ACC112 (cell line): Measurements from ENCODE around the gene SH2D3A.
A peak's percentile ranks its signal among the peaks of the same experiment; 100 is the strongest.
"Not testable (repeated sequence)": the region's sequence is repeated elsewhere in the genome, so short reads cannot be mapped to it uniquely, and the experiment has no call there.

Experiments
- H2AFZ ChIP-seq: fragments of 200-600 bp; sonication (generic); one replicate; pipeline ENCODE4 v1.6.0; 2017; ENCODE audit warnings: antibody characterized with exemption, low read length; ENCODE audit not compliant: unreplicated experiment
- H3K27ac ChIP-seq: fragments of 200-600 bp; sonication (generic); 2 replicates; pipeline ENCODE4 v1.5.1; 2014; ENCODE audit warnings: low read depth, mild to moderate bottlenecking, antibody characterized with exemption, low read length, moderate library complexity
- H3K27me3 ChIP-seq: fragments of 200-600 bp; sonication (generic); 2 replicates; pipeline ENCODE4 v1.6.1; 2014; ENCODE audit warnings: mild to moderate bottlenecking, antibody characterized with exemption, low read length, moderate library complexity, mixed read lengths; ENCODE audit not compliant: insufficient read depth
- H3K36me3 ChIP-seq: fragments of 200-600 bp; sonication (generic); 2 replicates; pipeline ENCODE4 v1.6.1; 2016; ENCODE audit warnings: mild to moderate bottlenecking, antibody characterized with exemption, low read length, moderate library complexity, mixed read lengths; ENCODE audit not compliant: insufficient read depth
- H3K4me1 ChIP-seq: fragments of 200-600 bp; sonication (generic); one replicate; pipeline ENCODE4 v1.6.1; 2016; ENCODE audit warnings: low read length, mixed read lengths; ENCODE audit not compliant: insufficient read depth, unreplicated experiment, control insufficient read depth
- H3K4me3 ChIP-seq: fragments of 200-600 bp; sonication (generic); 2 replicates; pipeline ENCODE4 v1.5.1; 2014; ENCODE audit warnings: mild to moderate bottlenecking, low read depth, low read length
- H3K79me2 ChIP-seq: fragments of 200-600 bp; sonication (generic); one replicate; pipeline ENCODE4 v1.6.0; 2016; ENCODE audit warnings: low read length; ENCODE audit not compliant: control insufficient read depth, unreplicated experiment, insufficient read depth

The SH2D3A gene

GRCh38 chr19:6760606-6761005 lies 6.6 kb downstream of the SH2D3A start:
- H3K27ac ChIP-seq, result no peak overlapping the region
- H3K4me1 ChIP-seq, result no peaks in the 10 kb centered on the region
- H3K27me3 ChIP-seq, result no peaks in the 10 kb centered on the region
- no peaks in the 10 kb centered on the region for H3K79me2 ChIP-seq
- H3K4me3 ChIP-seq, result no peak overlapping the region
- H2AFZ ChIP-seq, result no peak overlapping the region
- no peaks in the 10 kb centered on the region for H3K36me3 ChIP-seq

- no peaks in the 10 kb centered on the region for H3K27me3 ChIP-seq
- H2AFZ ChIP-seq, result no peak overlapping the region
- H3K4me3 ChIP-seq, result no peak overlapping the region
- no peaks in the 10 kb centered on the region for H3K4me1 ChIP-seq
- no peaks in the 10 kb centered on the region for H3K36me3 ChIP-seq
- H3K79me2 ChIP-seq, result no peaks in the 10 kb centered on the region
- no peak overlapping the region for H3K27ac ChIP-seq
Measured at GRCh38 chr19:6754653-6755463, 12.4 kb downstream of the SH2D3A start.

DNA sequence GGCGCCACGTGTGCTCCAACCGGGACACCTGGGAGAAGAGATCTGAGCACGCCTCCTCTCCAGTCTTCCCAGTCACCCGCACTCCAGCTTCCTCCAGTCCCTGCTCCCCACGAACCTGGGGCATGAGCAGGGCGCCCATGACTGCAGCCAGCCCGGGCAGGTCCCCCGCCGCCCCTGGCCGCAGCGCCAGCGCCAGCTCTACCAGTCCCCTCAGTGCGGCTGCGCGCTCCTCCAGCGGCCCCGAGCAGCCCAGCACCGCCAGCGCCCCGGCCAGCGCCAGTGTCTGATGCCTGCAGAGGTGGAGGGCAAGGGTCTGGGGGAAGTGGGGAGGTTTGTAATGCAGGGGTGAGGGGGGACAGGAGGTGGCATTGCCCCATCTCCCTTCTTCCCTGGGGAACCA lies 13.1 kb downstream of the SH2D3A start:
- no peak overlapping the region for H3K27ac ChIP-seq
- peaks cover 3% of the 10 kb centered on the region; the same call in 1 of the 2 replicates for H3K36me3 ChIP-seq
- no peak overlapping the region for H3K4me3 ChIP-seq

GRCh38 chr19:6753178-6754031 lies 13.8 kb downstream of the SH2D3A start:
- no peaks in the 10 kb centered on the region for H3K27me3 ChIP-seq
- H2AFZ ChIP-seq, result no peak overlapping the region
- peaks cover 4% of the 10 kb centered on the region; the same call in 1 of the 2 replicates for H3K36me3 ChIP-seq
- H3K4me1 ChIP-seq, result no peaks in the 10 kb centered on the region
- H3K79me2 ChIP-seq, result no peaks in the 10 kb centered on the region
- H3K4me3 ChIP-seq, result 0 out of 2 replicates have a peak overlapping the region, but pooled peaks have one; percentile 34
- no peak overlapping the region for H3K27ac ChIP-seq

More for the DNA sequence above, 13.1 kb downstream of the SH2D3A start:
- Histone ChIP-seq H3K4me1 (no peaks in the 10 kb centered on the region), H2AFZ (no peak overlapping the region), H3K79me2 (no peaks in the 10 kb centered on the region), H3K27me3 (no peaks in the 10 kb centered on the region)

DNA sequence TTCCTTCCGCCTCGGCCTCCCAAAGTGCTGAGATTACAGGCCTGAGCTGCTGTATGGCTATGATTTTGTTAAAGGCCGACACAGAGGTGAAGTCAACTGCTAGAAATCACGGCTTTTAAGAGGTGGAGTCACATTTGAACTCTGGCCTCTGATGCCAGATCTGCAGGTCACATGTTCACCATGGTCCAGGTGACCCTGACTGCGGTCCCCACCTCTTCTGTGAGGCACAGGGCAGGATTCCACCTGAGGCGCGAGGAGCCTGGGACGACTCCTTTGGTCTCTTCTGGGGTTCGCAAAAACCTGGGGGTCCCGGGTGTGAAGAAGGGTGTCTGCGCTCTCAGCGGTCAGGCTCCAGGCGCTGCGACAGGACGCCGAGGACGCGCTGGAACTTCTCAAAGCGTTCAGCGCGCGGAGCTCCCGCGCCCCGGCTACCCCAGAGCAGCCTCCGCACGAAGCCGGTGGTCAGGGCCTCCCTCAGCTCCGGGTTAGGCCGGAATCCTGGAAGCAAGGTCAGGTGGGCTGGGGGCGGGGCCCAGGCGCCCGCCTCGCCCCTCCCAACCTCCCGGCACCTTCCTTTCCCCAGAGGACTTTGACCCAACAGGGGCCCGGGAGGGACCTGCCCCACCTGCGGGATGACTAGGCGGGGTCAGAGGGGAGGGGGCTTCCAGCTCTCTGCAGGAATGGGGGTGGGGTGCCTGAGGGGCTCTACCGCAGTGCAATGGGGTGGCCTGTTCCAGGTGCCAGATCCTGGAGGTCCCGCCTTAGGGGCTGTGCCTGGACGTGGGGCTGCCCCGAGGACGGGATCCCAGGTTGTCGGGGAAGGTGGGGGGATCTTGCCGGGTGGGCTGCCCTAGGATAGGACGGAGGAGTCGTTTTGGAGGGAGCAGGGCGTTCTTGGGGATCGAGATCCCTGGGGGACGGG lies 14.7 kb downstream of the SH2D3A start:
- peaks cover 9% of the 10 kb centered on the region for H3K36me3 ChIP-seq
- H2AFZ ChIP-seq, result no peak overlapping the region
- no peak overlapping the region for H3K27ac ChIP-seq
- H3K4me1 ChIP-seq, result no peaks in the 10 kb centered on the region
- no peaks in the 10 kb centered on the region for H3K79me2 ChIP-seq
- H3K4me3 ChIP-seq, result no peak overlapping the region
- H3K27me3 ChIP-seq, result no peaks in the 10 kb centered on the region

GRCh38 chr19:6751189-6751588 lies 16.0 kb downstream of the SH2D3A start:
- H3K4me1 ChIP-seq, result no peaks in the 10 kb centered on the region
- H3K27ac ChIP-seq, result no peak overlapping the region
- H3K79me2 ChIP-seq, result peaks cover 2% of the 10 kb centered on the region
- no peak overlapping the region for H3K4me3 ChIP-seq
- H2AFZ ChIP-seq, result no peak overlapping the region
- peaks cover 20% of the 10 kb centered on the region for H3K36me3 ChIP-seq
- no peaks in the 10 kb centered on the region for H3K27me3 ChIP-seq

DNA sequence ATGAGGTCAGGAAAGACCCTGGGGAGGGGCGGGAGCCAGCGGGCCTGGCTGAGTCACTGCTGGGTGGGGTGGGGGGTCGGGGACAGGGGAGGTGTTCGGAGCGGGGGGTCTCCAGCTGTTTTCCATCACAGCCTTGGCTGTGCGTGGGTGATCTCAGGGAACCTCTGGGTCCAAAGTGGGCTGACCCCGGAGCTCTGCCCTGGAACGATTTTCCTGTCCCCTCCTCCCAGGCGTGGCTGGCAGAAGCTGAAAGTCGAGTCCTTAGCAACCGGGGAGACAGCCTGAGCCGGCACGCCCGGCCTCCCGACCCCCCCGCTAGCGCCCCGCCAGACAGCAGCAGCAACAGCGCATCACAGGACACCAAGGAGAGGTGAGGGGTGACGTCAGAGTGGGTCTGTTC lies 17.2 kb downstream of the SH2D3A start:
- H3K27me3 ChIP-seq, result no peaks in the 10 kb centered on the region
- H3K4me1 ChIP-seq, result peaks cover 7% of the 10 kb centered on the region
- H3K36me3 ChIP-seq, result peaks cover 27% of the 10 kb centered on the region
- H3K79me2 ChIP-seq, result peaks cover 10% of the 10 kb centered on the region
- H2AFZ ChIP-seq, result no peak overlapping the region
- H3K27ac ChIP-seq, result no peak overlapping the region; the same call in 1 of the 2 replicates
- H3K4me3 ChIP-seq, result no peak overlapping the region

GRCh38 chr19:6748543-6748942 lies 18.7 kb downstream of the SH2D3A start:
- Histone ChIP-seq H3K79me2 (peaks cover 10% of the 10 kb centered on the region), H3K4me1 (peaks cover 17% of the 10 kb centered on the region), H3K36me3 (peaks cover 29% of the 10 kb centered on the region)
- H2AFZ ChIP-seq, H3K27me3 ChIP-seq, H3K27ac ChIP-seq, H3K4me3 ChIP-seq: not testable (repeated sequence)

GRCh38 chr19:6745965-6746364 lies 21.3 kb downstream of the SH2D3A start:
- H3K36me3 ChIP-seq, result peaks cover 37% of the 10 kb centered on the region

More at GRCh38 chr19:6745965-6746364, 21.3 kb downstream of the SH2D3A start:
- peaks cover 31% of the 10 kb centered on the region for H3K79me2 ChIP-seq
- H3K27ac ChIP-seq, result no peak overlapping the region
- no peaks in the 10 kb centered on the region for H3K27me3 ChIP-seq
- peaks cover 20% of the 10 kb centered on the region for H3K4me1 ChIP-seq
- H3K4me3 ChIP-seq, result no peak overlapping the region
- H2AFZ ChIP-seq, result no peak overlapping the region
